HEK293T (cell line): ENCODE data around the gene LCNL1.
"Not testable (repeated sequence)": the region's sequence is repeated elsewhere in the genome, so short reads cannot be mapped to it uniquely, and the experiment has no call there.

ENCODE experiments used
- CTCF ChIA-PET: fragments of 350-600 bp; formaldehyde crosslinking; extraction: SDS; loops from one replicate; lab custom pipeline; 2021; ENCODE audit warnings: antibody characterized with exemption, inconsistent platforms; lab: Yijun Ruan, JAX
- POLR2A ChIA-PET: fragments of 350-600 bp; formaldehyde crosslinking; extraction: SDS; loops from one replicate; lab custom pipeline; 2020; ENCODE audit warnings: antibody characterized with exemption, inconsistent platforms; lab: Yijun Ruan, JAX
- DNase-seq: peaks from one replicate; pipeline ENCODE4 v3.0.0; 2012; ENCODE audit warnings: mixed read lengths; ENCODE audit errors: extremely low spot score
- ARNT ChIP-seq: fragments of 450-650 bp; IDR thresholded peaks from 2 replicates; pipeline ENCODE4 v1.6.1; 2017; ENCODE audit warnings: mild to moderate bottlenecking
- BHLHE40 ChIP-seq: fragments of 450-650 bp; IDR thresholded peaks from 2 replicates; pipeline ENCODE4 v1.6.1; 2016; ENCODE audit warnings: mild to moderate bottlenecking, moderate library complexity, borderline replicate concordance
- CTBP1 ChIP-seq: fragments of 450-650 bp; IDR thresholded peaks from 2 replicates; pipeline ENCODE4 v1.6.1; 2016; ENCODE audit warnings: borderline replicate concordance
- ELF4 ChIP-seq: fragments of 450-650 bp; IDR thresholded peaks from 2 replicates; pipeline ENCODE4 v1.6.1; 2017; ENCODE audit warnings: antibody characterized with exemption
- FOXA1 ChIP-seq: fragments of 450-650 bp; IDR thresholded peaks from 2 replicates; pipeline ENCODE4 v1.6.1; 2016; ENCODE audit warnings: mild to moderate bottlenecking
- FOXK2 ChIP-seq: fragments of 450-650 bp; IDR thresholded peaks from 2 replicates; pipeline ENCODE4 v1.6.1; 2016; ENCODE audit warnings: mild to moderate bottlenecking
- FOXM1 ChIP-seq: fragments of 450-650 bp; IDR thresholded peaks from 2 replicates; pipeline ENCODE4 v1.6.1; 2017; ENCODE audit warnings: mild to moderate bottlenecking, borderline replicate concordance
- HDGF ChIP-seq: fragments of 450-650 bp; IDR thresholded peaks from 2 replicates; pipeline ENCODE4 v1.6.1; 2017; ENCODE audit warnings: antibody characterized with exemption, borderline replicate concordance
- L3MBTL2 ChIP-seq: fragments of 450-650 bp; conservative IDR thresholded peaks from 2 replicates; pipeline ENCODE4 v1.6.1; 2016; ENCODE audit warnings: mild to moderate bottlenecking
- LEF1 ChIP-seq: fragments of 450-650 bp; IDR thresholded peaks from 2 replicates; pipeline ENCODE4 v1.6.1; 2017; ENCODE audit warnings: mild to moderate bottlenecking, borderline replicate concordance
- NFRKB ChIP-seq: fragments of 450-650 bp; IDR thresholded peaks from 2 replicates; pipeline ENCODE4 v1.6.1; 2016; ENCODE audit warnings: mild to moderate bottlenecking, moderate library complexity
- PKNOX1 ChIP-seq: fragments of 450-650 bp; IDR thresholded peaks from 2 replicates; pipeline ENCODE4 v1.6.1; 2016
- SP1 ChIP-seq: fragments of 450-650 bp; IDR thresholded peaks from 2 replicates; pipeline ENCODE4 v1.6.1; 2017
- SUZ12 ChIP-seq: fragments of 450-650 bp; IDR thresholded peaks from 2 replicates; pipeline ENCODE4 v1.6.1; 2016; ENCODE audit warnings: mild to moderate bottlenecking
- TARDBP ChIP-seq: fragments of 450-650 bp; IDR thresholded peaks from 2 replicates; pipeline ENCODE4 v1.6.1; 2016
- ZNF384 ChIP-seq: fragments of 450-650 bp; IDR thresholded peaks from 2 replicates; pipeline ENCODE4 v1.6.1; 2016

Gene LCNL1

GRCh38 chr9:137029058-137029936 is 46.5 kb downstream of the LCNL1 start:
- POLR2A ChIA-PET = interaction anchor here (0.9 to 1.7 kb wide), 4 partner anchors 15 to 239 kb away, joined by 3 to 5 read pairs (median 4); partner anchors contain the start of gene TMEM141
- DNase-seq = peak; percentile 75
- TF ChIP-seq FOXA1 (no peak), CTBP1 (no peak), ELF4 (no peak), PKNOX1 (no peak), FOXK2 (no peak), SP1 (no peak), ARNT (no peak), FOXM1 (no peak), ZNF384 (no peak), LEF1 (no peak), NFRKB (no peak), BHLHE40 (no peak), HDGF (no peak), L3MBTL2 (no peak), SUZ12 (no peak), TARDBP (no peak)
- CTCF ChIA-PET = interaction anchor here (0.6 to 2.7 kb wide), 34 partner anchors 9 to 266 kb away, joined by 3 to 23 read pairs (median 4); partner anchors contain the start of genes AJM1, MAN1B1, PAXX and SAPCD2

- no peak for DNase-seq
- CTCF ChIA-PET = interaction anchor here (0.6 to 2.7 kb wide), 31 partner anchors 9 to 267 kb away, joined by 3 to 23 read pairs (median 4); partner anchors contain the start of genes AJM1, MAN1B1, PAXX and SAPCD2
- POLR2A ChIA-PET = interaction anchor here (0.9 to 1.7 kb wide), 3 partner anchors 14 to 100 kb away, joined by 4 to 5 read pairs (median 4); no protein-coding TSS in a partner anchor
- TF ChIP-seq SP1 (no peak), FOXA1 (no peak), ELF4 (no peak), SUZ12 (no peak), ARNT (no peak), L3MBTL2 (no peak), BHLHE40 (no peak), ZNF384 (no peak), FOXM1 (no peak), FOXK2 (no peak), PKNOX1 (no peak), LEF1 (no peak), CTBP1 (no peak), NFRKB (no peak), TARDBP (no peak), HDGF (no peak)
Observed at GRCh38 chr9:137030006-137030405, 47.2 kb downstream of the LCNL1 start.

GRCh38 chr9:137030538-137031527 is 48.0 kb downstream of the LCNL1 start:
- POLR2A ChIA-PET = interaction anchor here (0.7 to 1.7 kb wide), 2 partner anchors 38 to 83 kb away, joined by 3 to 4 read pairs; partner anchors contain the start of gene PAXX
- CTCF ChIA-PET = interaction anchor here (0.7 to 2.7 kb wide), 2 partner anchors 73 to 83 kb away, joined by 4 to 23 read pairs; no protein-coding TSS in a partner anchor

GRCh38 chr9:137031904-137032640 is 49.3 kb downstream of the LCNL1 start, which contains the start of gene FUT7:
Gene FUT7, minus strand, starts transcription at chr9:137032088. Its CDS starts 97 bp downstream, at chr9:137031991.
- POLR2A ChIA-PET = no interaction called here
- CTCF ChIA-PET = no interaction called here
- DNase-seq = no peak
- no peak for TF ChIP-seq SUZ12
- no peak for TF ChIP-seq FOXM1
- TF ChIP-seq TARDBP = no peak
- TF ChIP-seq L3MBTL2 = no peak
- TF ChIP-seq FOXK2 = no peak
- TF ChIP-seq CTBP1 = no peak
- no peak for TF ChIP-seq FOXA1

More at GRCh38 chr9:137030538-137031527, 48.0 kb downstream of the LCNL1 start:
- TF ChIP-seq CTBP1 = no peak
- no peak for TF ChIP-seq ZNF384
- no peak for TF ChIP-seq ELF4
- TF ChIP-seq BHLHE40 = no peak
- no peak for TF ChIP-seq FOXK2
- TF ChIP-seq LEF1 = no peak
- TF ChIP-seq ARNT = no peak
- TF ChIP-seq FOXA1 = no peak
- no peak for TF ChIP-seq FOXM1
- no peak for TF ChIP-seq NFRKB
- TF ChIP-seq HDGF = no peak
- no peak for TF ChIP-seq SP1
- no peak for TF ChIP-seq TARDBP
- no peak for DNase-seq

GRCh38 chr9:137032858-137033257 is 50.1 kb downstream of the LCNL1 start:
- CTCF ChIA-PET = no interaction called here
- TF ChIP-seq FOXM1 = no peak
- no peak for TF ChIP-seq L3MBTL2
- TF ChIP-seq NFRKB = no peak
- no peak for DNase-seq
- POLR2A ChIA-PET = no interaction called here

- CTCF ChIA-PET = interaction anchor here (2.5 kb wide), 1 partner anchor 86 kb away, joined by 45 read pairs; no protein-coding TSS in a partner anchor
- POLR2A ChIA-PET, DNase-seq: not testable (repeated sequence)
Observed at GRCh38 chr9:137033481-137033880, 50.7 kb downstream of the LCNL1 start.
